Liver (tissue), 9 donors: ENCODE results near the gene ZNF491. TPM values are rescaled to one million over a fixed set of nuclear protein-coding genes. Genes with fewer than 3 reads are reported as not detected.
"Not testable (repeated sequence)": the region's sequence is repeated elsewhere in the genome, so short reads cannot be mapped to it uniquely, and the experiment has no call there.

Source experiments
- DNase-seq: peaks from one replicate; pipeline ENCODE4 v3.0.0-alpha.2; 2017; ENCODE audit warnings: low spot score
- H3K27ac ChIP-seq, 2 donors: one replicate each; pipeline ENCODE4 v1.7.0; 2013; ENCODE audit warnings: inconsistent platforms in 2 of 2, low read length in 2 of 2, control low read depth in 1 of 2, low read depth in 1 of 2, mild to moderate bottlenecking in 1 of 2
- H3K27me3 ChIP-seq, 4 donors: one replicate each; pipeline versions ENCODE4 v1.6.1 to v1.7.0; 2013; ENCODE audit warnings: low read length in 3 of 4, inconsistent platforms in 1 of 4, mild to moderate bottlenecking in 1 of 4, moderate library complexity in 1 of 4; ENCODE audit not compliant: control insufficient read depth in 4 of 4, insufficient read depth in 4 of 4
- H3K36me3 ChIP-seq, 4 donors: one replicate each; pipeline versions ENCODE4 v1.6.1 to v1.7.0; 2013; ENCODE audit warnings: low read length in 3 of 4, mild to moderate bottlenecking in 3 of 4, low read depth in 1 of 4, moderate library complexity in 1 of 4; ENCODE audit not compliant: control insufficient read depth in 4 of 4, insufficient read depth in 3 of 4
- H3K4me1 ChIP-seq, 4 donors: one replicate each; pipeline versions ENCODE4 v1.6.1 to v1.7.0; 2013; ENCODE audit warnings: low read length in 3 of 4, mild to moderate bottlenecking in 3 of 4, moderate library complexity in 1 of 4; ENCODE audit not compliant: control insufficient read depth in 4 of 4, insufficient read depth in 4 of 4
- H3K4me3 ChIP-seq, 3 donors: one replicate each; pipeline versions ENCODE4 v1.6.1 to v1.7.0; 2013; ENCODE audit warnings: low read length in 3 of 3, control low read depth in 1 of 3, low read depth in 1 of 3, mild to moderate bottlenecking in 1 of 3
- H3K9ac ChIP-seq, 2 donors: one replicate each; pipeline ENCODE4 v1.7.0; 2013; ENCODE audit warnings: low read length in 2 of 2, mild to moderate bottlenecking in 2 of 2, moderate library complexity in 2 of 2, control low read depth in 1 of 2, low read depth in 1 of 2
- H3K9me3 ChIP-seq, 4 donors: one replicate each; pipeline versions ENCODE4 v1.6.1 to v1.7.0; 2013; ENCODE audit warnings: low read length in 3 of 4; ENCODE audit not compliant: control insufficient read depth in 4 of 4
- EGR1 ChIP-seq, 2 donors: IDR thresholded peaks; 2 replicates each; pipeline ENCODE4 v1.6.1; 2016 to 2018; ENCODE audit warnings: antibody characterized with exemption in 2 of 2, low read depth in 2 of 2
- FOXA2 ChIP-seq: IDR thresholded peaks from 2 replicates; pipeline ENCODE4 v1.6.1; 2016; ENCODE audit warnings: antibody characterized with exemption
- HNF4G ChIP-seq: IDR thresholded peaks from 2 replicates; pipeline ENCODE4 v1.6.1; 2016; ENCODE audit warnings: antibody characterized with exemption
- NR2F2 ChIP-seq: IDR thresholded peaks from 2 replicates; pipeline ENCODE4 v1.6.1; 2016; ENCODE audit warnings: antibody characterized with exemption
- RAD21 ChIP-seq, 2 donors: IDR thresholded peaks; 2 replicates each; pipeline ENCODE4 v1.6.1; 2016; ENCODE audit warnings: antibody characterized with exemption in 2 of 2, mild to moderate bottlenecking in 2 of 2
- SP1 ChIP-seq: IDR thresholded peaks from 2 replicates; pipeline ENCODE4 v1.6.1; 2018; ENCODE audit warnings: antibody characterized with exemption, mild to moderate bottlenecking
- TAF1 ChIP-seq: conservative IDR thresholded peaks from 2 replicates; pipeline ENCODE4 v1.6.1; 2016; ENCODE audit warnings: antibody characterized with exemption, mild to moderate bottlenecking
- YY1 ChIP-seq: IDR thresholded peaks from 2 replicates; pipeline ENCODE4 v1.6.1; 2016; ENCODE audit warnings: antibody characterized with exemption, mild to moderate bottlenecking
- ZBTB33 ChIP-seq: IDR thresholded peaks from 2 replicates; pipeline ENCODE4 v1.6.1; 2016; ENCODE audit warnings: antibody characterized with exemption
- WGBS: extraction: QIAGEN DNeasy Blood & Tissue Kit; methylation state at CpG from one replicate; pipeline ENCODE4 v1.1.7; 2013; 5-methylcytosine and 5-hydroxymethylcytosine counted together
- polyA plus RNA-seq, 2 donors: library from polyadenylated mRNA; stranded (reverse) in 1 of 2; unstranded in 1 of 2; fragments of 200-250 nt in 1 of 2; fragments of >200 nt in 1 of 2; fragmentation: Nextera tagmentation in 1 of 2; extraction: Ambion mirVana in 1 of 2; gene quantifications; one replicate each; pipeline versions ENCODE4 v1.2.1 to v1.2.3, GENCODE V29; 2013 to 2015
- total RNA-seq, 2 donors: library from RNA; depleted of rRNA; stranded (reverse); fragments of >200 nt; gene quantifications; one replicate each; pipeline ENCODE4 v1.2.3, GENCODE V29; 2014
- donor health status: healthy.
- donor health status: healthy.
- donor health status: healthy.
- donor health status: healthy.
- donor health status: healthy.

The ZNF491 gene
- total and polyA plus RNA-seq, 4 donors = 0.24 to 1.8 (median 0.75) TPM

DNA sequence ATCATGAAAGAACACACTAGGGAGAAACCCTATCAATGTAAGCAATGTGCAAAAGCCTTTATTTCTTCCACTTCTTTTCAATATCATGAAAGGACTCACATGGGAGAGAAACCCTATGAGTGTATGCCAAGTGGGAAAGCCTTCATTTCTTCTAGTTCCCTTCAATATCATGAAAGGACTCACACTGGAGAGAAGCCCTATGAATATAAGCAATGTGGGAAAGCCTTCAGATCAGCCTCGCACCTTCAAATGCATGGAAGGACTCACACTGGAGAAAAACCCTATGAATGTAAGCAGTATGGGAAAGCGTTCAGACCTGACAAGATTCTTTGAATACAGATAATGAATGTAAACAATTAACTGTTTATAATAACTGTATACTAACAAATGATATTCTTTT, 35.2 kb downstream of the ZNF491 start:
- Histone ChIP-seq H3K4me1 (no peaks in the 10 kb centered on the region), H3K9me3 (peaks cover 31 to 55% (median 38%) of the 10 kb centered on the region in 4 donors), H3K27me3 (no peaks in the 10 kb centered on the region), H3K4me3 (peak overlapping the region in 2 of 3 donors; percentile 27 to 51), H3K36me3 (peaks cover 12 to 41% (median 35%) of the 10 kb centered on the region in 4 donors), H3K9ac (no peak overlapping the region), H3K27ac (no peak overlapping the region)
- WGBS = 98% methylated on average over 2 of the region's 2 CpGs
- DNase-seq = no peak
- TF ChIP-seq EGR1 (IDR thresholded peaks at IDR 0.05; ENCODE audit: low read depth in 2 of 2) (no peak), FOXA2 (no peak), NR2F2 (no peak), HNF4G (no peak), RAD21 (IDR thresholded peaks at IDR 0.05) (no peak), SP1 (no peak)

- DNase-seq, H3K27ac ChIP-seq, H3K27me3 ChIP-seq, H3K4me1 ChIP-seq, H3K9ac ChIP-seq: not testable (repeated sequence)
- WGBS = 91% methylated on average over 2 of the region's 2 CpGs
- Histone ChIP-seq H3K9me3 (peaks cover 28 to 43% (median 34%) of the 10 kb centered on the region in 4 donors), H3K4me3 (peak overlapping the region in 1 of 3 donors; percentile 27), H3K36me3 (peaks cover 10 to 26% (median 25%) of the 10 kb centered on the region in 4 donors)
Observed at GRCh38 chr19:11835626-11836066, 37.3 kb downstream of the ZNF491 start.

GRCh38 chr19:11843722-11844121, 45.4 kb downstream of the ZNF491 start:
- Histone ChIP-seq H3K27me3 (no peaks in the 10 kb centered on the region), H3K9ac (no peak overlapping the region), H3K27ac (no peak overlapping the region), H3K36me3 (no peaks in the 10 kb centered on the region), H3K9me3 (peaks cover 0 to 13% (median 7%) of the 10 kb centered on the region in 4 donors), H3K4me1 (peaks cover 0 to 3% (median 0%) of the 10 kb centered on the region in 4 donors), H3K4me3 (no peak overlapping the region)
- DNase-seq = no peak
- WGBS = 51% methylated on average over 2 of the region's 2 CpGs
- TF ChIP-seq HNF4G = no peak

GRCh38 chr19:11847615-11848014, 49.3 kb downstream of the ZNF491 start:
- DNase-seq, H3K9ac ChIP-seq, H3K27me3 ChIP-seq, H3K4me1 ChIP-seq, H3K27ac ChIP-seq, H3K9me3 ChIP-seq, H3K4me3 ChIP-seq, H3K36me3 ChIP-seq: not testable (repeated sequence)
- WGBS = 51% methylated on average over 6 of the region's 6 CpGs

GRCh38 chr19:11848200-11848593, 49.9 kb downstream of the ZNF491 start:
- DNase-seq = no peak
- TF ChIP-seq TAF1 = no peak
- TF ChIP-seq YY1 = no peak
- no peak for TF ChIP-seq ZBTB33
- no peak for TF ChIP-seq FOXA2

More at GRCh38 chr19:11848200-11848593, 49.9 kb downstream of the ZNF491 start:
- peak overlapping the region in 2 of 3 donors; percentile 59 to 60 for H3K4me3 ChIP-seq
- H3K27ac ChIP-seq = no peak overlapping the region
- WGBS = 36% methylated on average over 11 of the region's 11 CpGs
- peaks cover 0 to 3% (median 1%) of the 10 kb centered on the region in 4 donors for H3K4me1 ChIP-seq
- no peak overlapping the region for H3K9ac ChIP-seq
- H3K27me3 ChIP-seq = no peaks in the 10 kb centered on the region
- no peaks in the 10 kb centered on the region for H3K36me3 ChIP-seq
- H3K9me3 ChIP-seq = peaks cover 0 to 4% (median 4%) of the 10 kb centered on the region in 4 donors
